DOHH2 (cell line): ENCODE data around the gene SEPTIN8.
A peak's percentile ranks its signal among the peaks of the same experiment; 100 is the strongest.
"Not testable (repeated sequence)": the region's sequence is repeated elsewhere in the genome, so short reads cannot be mapped to it uniquely, and the experiment has no call there.

Experiments
- H3F3A ChIP-seq: fragments of 200-600 bp; sonication (generic), shearing (Covaris generic); 2 replicates; pipeline ENCODE4 v1.6.0; 2016; ENCODE audit warnings: antibody characterized with exemption, mild to moderate bottlenecking; ENCODE audit not compliant: control insufficient read depth, insufficient read depth
- H3K27ac ChIP-seq: fragments of 200-600 bp; sonication (generic); 2 replicates; pipeline ENCODE4 v1.5.1; 2014; ENCODE audit warnings: low read depth, mild to moderate bottlenecking, low read length, moderate library complexity
- H3K27me3 ChIP-seq: fragments of 200-600 bp; sonication (generic); 2 replicates; pipeline ENCODE4 v1.6.1; 2014; ENCODE audit warnings: mild to moderate bottlenecking, low read length, mixed read lengths; ENCODE audit not compliant: control insufficient read depth
- H3K36me3 ChIP-seq: fragments of 200-600 bp; sonication (generic); 2 replicates; pipeline ENCODE4 v1.6.1; 2014; ENCODE audit warnings: mild to moderate bottlenecking, low read length, moderate library complexity, mixed read lengths; ENCODE audit not compliant: control insufficient read depth
- H3K4me1 ChIP-seq: fragments of 200-600 bp; sonication (generic); 2 replicates; pipeline ENCODE4 v1.6.1; 2014; ENCODE audit warnings: mild to moderate bottlenecking, low read length, mixed read lengths; ENCODE audit not compliant: control insufficient read depth
- H3K4me2 ChIP-seq: fragments of 200-600 bp; sonication (generic); 2 replicates; pipeline ENCODE4 v1.6.0; 2014; ENCODE audit warnings: mild to moderate bottlenecking, low read length, moderate library complexity
- H3K4me3 ChIP-seq: fragments of 200-600 bp; sonication (generic); 2 replicates; pipeline ENCODE4 v1.5.1; 2014; ENCODE audit warnings: mild to moderate bottlenecking, low read length, mixed read lengths
- H3K79me2 ChIP-seq: fragments of 200-600 bp; sonication (generic); 2 replicates; pipeline ENCODE4 v1.6.1; 2014; ENCODE audit warnings: mild to moderate bottlenecking, low read length, mixed read lengths; ENCODE audit not compliant: control insufficient read depth
- H3K9me2 ChIP-seq: fragments of 200-600 bp; sonication (generic); replicated peaks from 2 replicates; pipeline ENCODE4 v1.6.1; 2014; ENCODE audit warnings: mild to moderate bottlenecking, low read length, mixed read lengths; ENCODE audit not compliant: control insufficient read depth
- H3K9me3 ChIP-seq: fragments of 200-600 bp; sonication (generic); 2 replicates; pipeline ENCODE4 v1.6.1; 2014; ENCODE audit warnings: antibody characterized with exemption, low read length, mixed read lengths; ENCODE audit not compliant: control insufficient read depth, insufficient read depth
- H4K20me1 ChIP-seq: fragments of 200-600 bp; sonication (generic); 2 replicates; pipeline ENCODE4 v1.6.0; 2014; ENCODE audit warnings: low read depth, mild to moderate bottlenecking, antibody characterized with exemption, low read length, moderate library complexity; ENCODE audit not compliant: control insufficient read depth, insufficient read depth
- CTCF ChIP-seq: fragments of 200-600 bp; sonication (generic); IDR thresholded peaks from one replicate; pipeline ENCODE4 v1.5.1; 2014; ENCODE audit warnings: antibody characterized with exemption, mild to moderate bottlenecking, low read depth, low read length; ENCODE audit not compliant: poor library complexity, severe bottlenecking
- EZH2phosphoT487 ChIP-seq: fragments of 200-600 bp; sonication (generic); IDR thresholded peaks from 2 replicates; pipeline ENCODE4 v1.6.1; 2017; ENCODE audit warnings: borderline replicate concordance, mild to moderate bottlenecking, antibody characterized with exemption, low read length, moderate library complexity, mixed read lengths

SEPTIN8 gene

GRCh38 chr5:132808448-132808847, 31.4 kb upstream of the SEPTIN8 start:
- H4K20me1 ChIP-seq, result no peaks in the 10 kb centered on the region
- peaks cover 32% of the 10 kb centered on the region for H3K27me3 ChIP-seq
- H3K4me3 ChIP-seq, result no peak overlapping the region
- TF ChIP-seq EZH2phosphoT487 (no peak), CTCF (no peak)
- no peaks in the 10 kb centered on the region for H3K79me2 ChIP-seq
- no peak overlapping the region for H3K27ac ChIP-seq
- no peak overlapping the region for H3K4me2 ChIP-seq
- H3K4me1 ChIP-seq, result no peaks in the 10 kb centered on the region
- H3F3A ChIP-seq, result no peaks in the 10 kb centered on the region
- no peaks in the 10 kb centered on the region for H3K36me3 ChIP-seq
- no peaks in the 10 kb centered on the region for H3K9me3 ChIP-seq
- no peaks in the 10 kb centered on the region for H3K9me2 ChIP-seq

- H3K4me3 ChIP-seq, result no peak overlapping the region
- no peaks in the 10 kb centered on the region for H3K9me2 ChIP-seq
- H3K4me2 ChIP-seq, result no peak overlapping the region
- H3K9me3 ChIP-seq, result no peaks in the 10 kb centered on the region
- peaks cover 25% of the 10 kb centered on the region for H3K27me3 ChIP-seq
- TF ChIP-seq CTCF (peak; percentile 21), EZH2phosphoT487 (no peak)
- no peaks in the 10 kb centered on the region for H4K20me1 ChIP-seq
- no peak overlapping the region for H3K27ac ChIP-seq
- H3K36me3 ChIP-seq, result no peaks in the 10 kb centered on the region
- H3F3A ChIP-seq, result no peaks in the 10 kb centered on the region
- no peaks in the 10 kb centered on the region for H3K4me1 ChIP-seq
- no peaks in the 10 kb centered on the region for H3K79me2 ChIP-seq
These were observed 30.3 kb upstream of the SEPTIN8 start for GRCh38 chr5:132807163-132807838.

- H3K27me3 ChIP-seq, result peaks cover 25% of the 10 kb centered on the region
- not testable (repeated sequence) for H3K36me3 ChIP-seq, H3K4me3 ChIP-seq, H3K9me3 ChIP-seq, H3K79me2 ChIP-seq, H3K27ac ChIP-seq, H3K4me1 ChIP-seq, H3K9me2 ChIP-seq, H3K4me2 ChIP-seq, H4K20me1 ChIP-seq, H3F3A ChIP-seq
These were observed 29.7 kb upstream of the SEPTIN8 start for GRCh38 chr5:132806804-132807162.

- H3K27me3 ChIP-seq, result peaks cover 26% of the 10 kb centered on the region
- H3K79me2 ChIP-seq, H3K27ac ChIP-seq, H3K9me2 ChIP-seq, H3K4me2 ChIP-seq, H3K36me3 ChIP-seq, H4K20me1 ChIP-seq, H3K4me1 ChIP-seq, H3K4me3 ChIP-seq, H3K9me3 ChIP-seq, H3F3A ChIP-seq: not testable (repeated sequence)
These were observed 28.8 kb upstream of the SEPTIN8 start for GRCh38 chr5:132805872-132806271.

- H3K27me3 ChIP-seq, result peaks cover 23% of the 10 kb centered on the region
These were observed 27.2 kb upstream of the SEPTIN8 start for GRCh38 chr5:132804219-132804618.

GRCh38 chr5:132802685-132803066, 25.6 kb upstream of the SEPTIN8 start:
- H3K4me2 ChIP-seq, H3K36me3 ChIP-seq, H3K27ac ChIP-seq, H3K4me1 ChIP-seq, H3K79me2 ChIP-seq, H3K9me2 ChIP-seq, H3K4me3 ChIP-seq, H4K20me1 ChIP-seq, H3K9me3 ChIP-seq, H3F3A ChIP-seq: not testable (repeated sequence)
- H3K27me3 ChIP-seq, result peaks cover 23% of the 10 kb centered on the region

More at GRCh38 chr5:132804219-132804618, 27.2 kb upstream of the SEPTIN8 start:
- not testable (repeated sequence) for H3K9me2 ChIP-seq, H3K4me2 ChIP-seq, H3K9me3 ChIP-seq, H3K79me2 ChIP-seq, H3K4me3 ChIP-seq, H4K20me1 ChIP-seq, H3K27ac ChIP-seq, H3K4me1 ChIP-seq, H3F3A ChIP-seq, H3K36me3 ChIP-seq
